Measurements from ENCODE around the gene ALDH4A1.

DNA sequence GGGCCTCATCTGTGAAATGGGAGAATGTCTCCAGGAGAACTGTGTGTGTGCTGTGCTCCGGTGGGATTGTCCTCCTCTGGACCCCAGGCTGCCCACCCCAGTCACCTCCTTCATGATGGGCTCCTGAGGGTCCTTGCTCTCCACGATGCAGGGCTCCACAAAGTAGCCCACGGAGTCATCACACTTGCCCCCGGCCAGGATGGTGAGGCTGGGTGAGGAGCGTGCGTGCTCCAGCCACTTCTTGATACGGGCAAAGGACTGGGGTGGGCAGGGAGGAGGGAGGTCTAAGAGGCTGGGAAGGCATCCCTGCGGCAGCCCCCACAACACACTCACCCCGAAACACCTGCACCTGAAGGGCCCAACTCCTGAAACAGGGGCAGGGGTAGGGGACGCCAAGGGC is 26.1 kb downstream of the ALDH4A1 start:
- TF ChIP-seq, protein P1, sequence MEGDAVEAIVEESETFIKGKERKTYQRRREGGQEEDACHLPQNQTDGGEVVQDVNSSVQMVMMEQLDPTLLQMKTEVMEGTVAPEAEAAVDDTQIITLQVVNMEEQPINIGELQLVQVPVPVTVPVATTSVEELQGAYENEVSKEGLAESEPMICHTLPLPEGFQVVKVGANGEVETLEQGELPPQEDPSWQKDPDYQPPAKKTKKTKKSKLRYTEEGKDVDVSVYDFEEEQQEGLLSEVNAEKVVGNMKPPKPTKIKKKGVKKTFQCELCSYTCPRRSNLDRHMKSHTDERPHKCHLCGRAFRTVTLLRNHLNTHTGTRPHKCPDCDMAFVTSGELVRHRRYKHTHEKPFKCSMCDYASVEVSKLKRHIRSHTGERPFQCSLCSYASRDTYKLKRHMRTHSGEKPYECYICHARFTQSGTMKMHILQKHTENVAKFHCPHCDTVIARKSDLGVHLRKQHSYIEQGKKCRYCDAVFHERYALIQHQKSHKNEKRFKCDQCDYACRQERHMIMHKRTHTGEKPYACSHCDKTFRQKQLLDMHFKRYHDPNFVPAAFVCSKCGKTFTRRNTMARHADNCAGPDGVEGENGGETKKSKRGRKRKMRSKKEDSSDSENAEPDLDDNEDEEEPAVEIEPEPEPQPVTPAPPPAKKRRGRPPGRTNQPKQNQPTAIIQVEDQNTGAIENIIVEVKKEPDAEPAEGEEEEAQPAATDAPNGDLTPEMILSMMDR (IDR thresholded peaks at IDR 0.05), result no peak
- TF ChIP-seq POLR2A (IDR thresholded peaks at IDR 0.05), result no peak
- no peak for TF ChIP-seq EP300 (IDR thresholded peaks at IDR 0.05)

Measured in ovary (tissue), 3 donors.